ENCODE results near the gene ARRDC3.
"Not testable (repeated sequence)": the region's sequence is repeated elsewhere in the genome, so short reads cannot be mapped to it uniquely, and the experiment has no call there.

The ARRDC3 gene

GRCh38 chr5:91357806-91358205 is 25.3 kb downstream of the ARRDC3 start:
- DNase-seq, result no peak

- DNase-seq, result no peak
Measured at GRCh38 chr5:91357012-91357634, 26.0 kb downstream of the ARRDC3 start.

GRCh38 chr5:91354867-91355266 is 28.2 kb downstream of the ARRDC3 start:
- not testable (repeated sequence) for DNase-seq

- DNase-seq, result no peak
Measured at GRCh38 chr5:91352831-91353695, 30.1 kb downstream of the ARRDC3 start.

- no peak for DNase-seq
Measured at GRCh38 chr5:91345461-91345860, 37.7 kb downstream of the ARRDC3 start.

- DNase-seq, result not testable (repeated sequence)
Measured at GRCh38 chr5:91344661-91345200, 38.4 kb downstream of the ARRDC3 start.

GRCh38 chr5:91343916-91344315 is 39.2 kb downstream of the ARRDC3 start:
- DNase-seq, result no peak

- not testable (repeated sequence) for DNase-seq
Measured at GRCh38 chr5:91342931-91343330, 40.2 kb downstream of the ARRDC3 start.

- DNase-seq, result no peak
Measured at GRCh38 chr5:91341154-91341553, 42.0 kb downstream of the ARRDC3 start.

- DNase-seq, result no peak
Measured at GRCh38 chr5:91340532-91340931, 42.6 kb downstream of the ARRDC3 start.

GRCh38 chr5:91339063-91339705 is 43.9 kb downstream of the ARRDC3 start:
- DNase-seq, result no peak

GRCh38 chr5:91332267-91333045 is 50.7 kb downstream of the ARRDC3 start:
- DNase-seq, result no peak

- no peak for DNase-seq
Measured at GRCh38 chr5:91331705-91332104, 51.4 kb downstream of the ARRDC3 start.

GRCh38 chr5:91329283-91329682 is 53.8 kb downstream of the ARRDC3 start:
- no peak for DNase-seq

- DNase-seq, result no peak
Measured at GRCh38 chr5:91328743-91329142, 54.4 kb downstream of the ARRDC3 start.

- DNase-seq, result not testable (repeated sequence)
Measured at GRCh38 chr5:91322981-91323380, 60.1 kb downstream of the ARRDC3 start.

- DNase-seq, result no peak
Measured at GRCh38 chr5:91319667-91320066, 63.5 kb downstream of the ARRDC3 start.

- DNase-seq, result peak; percentile 47
Measured at GRCh38 chr5:91318724-91319123, 64.4 kb downstream of the ARRDC3 start.

Data from activated naive CD4-positive, alpha-beta T cell treated with anti-CD3 and anti-CD28 coated beads, Interleukin-2, amount 50 U/mL, for 16 hours (primary cell).